Lung (tissue), 12 donors: ENCODE data around the gene PTP4A1. TPM values are rescaled to one million over a fixed set of nuclear protein-coding genes. Genes with fewer than 3 reads are reported as not detected.
A peak's percentile ranks its signal among the peaks of the same experiment; 100 is the strongest.

Experiments
- ATAC-seq: fragments of 200-7000 bp; cut with Tn5 transposase; one replicate; pipeline ENCODE4 v1.9.1; 2020; ENCODE audit warnings: moderate number of reproducible peaks; ENCODE audit not compliant: insufficient read depth, low FRiP score
- DNase-seq, 3 donors: peaks; one replicate each; pipeline ENCODE4 v3.0.0-alpha.2; 2013 to 2017
- H3K27ac ChIP-seq, 2 donors: one replicate each; pipeline ENCODE4 v1.5.1; 2013; ENCODE audit warnings: mild to moderate bottlenecking in 2 of 2, moderate library complexity in 2 of 2, control low read depth in 1 of 2, inconsistent platforms in 1 of 2, low read depth in 1 of 2, low read length in 1 of 2
- H3K27me3 ChIP-seq, 3 donors: one replicate each; pipeline ENCODE4 v1.5.1; 2013; ENCODE audit warnings: low read length in 2 of 3; ENCODE audit not compliant: control insufficient read depth in 3 of 3, insufficient read depth in 3 of 3
- H3K36me3 ChIP-seq, 4 donors: one replicate each; pipeline ENCODE4 v1.5.1; 2013; ENCODE audit warnings: low read length in 4 of 4, mild to moderate bottlenecking in 1 of 4, moderate library complexity in 1 of 4; ENCODE audit not compliant: control insufficient read depth in 4 of 4, insufficient read depth in 4 of 4
- H3K4me1 ChIP-seq, 5 donors: one replicate each; pipeline ENCODE4 v1.5.1; 2013; ENCODE audit warnings: low read length in 5 of 5, mild to moderate bottlenecking in 2 of 5, moderate library complexity in 1 of 5; ENCODE audit not compliant: control insufficient read depth in 5 of 5, insufficient read depth in 5 of 5
- H3K4me3 ChIP-seq: one replicate; pipeline ENCODE4 v1.5.1; 2013; ENCODE audit warnings: mild to moderate bottlenecking, control low read depth, moderate library complexity
- H3K9ac ChIP-seq, 2 donors: one replicate each; pipeline ENCODE4 v1.5.1; 2013; ENCODE audit warnings: low read length in 2 of 2, control low read depth in 1 of 2; ENCODE audit not compliant: insufficient read depth in 1 of 2
- H3K9me3 ChIP-seq, 4 donors: one replicate each; pipeline ENCODE4 v1.5.1; 2013; ENCODE audit warnings: low read length in 3 of 4, mild to moderate bottlenecking in 1 of 4, moderate library complexity in 1 of 4; ENCODE audit not compliant: control insufficient read depth in 4 of 4, insufficient read depth in 3 of 4
- CTCF ChIP-seq: IDR thresholded peaks from 2 replicates; pipeline ENCODE4 v1.5.1; 2012; ENCODE audit warnings: mild to moderate bottlenecking; ENCODE audit errors: control extremely low read depth, extremely low read depth
- WGBS, 2 donors: extraction: QIAGEN DNeasy Blood & Tissue Kit; methylation state at CpG; one replicate each; pipeline ENCODE4 v1.1.7; 2013; 5-methylcytosine and 5-hydroxymethylcytosine counted together
- polyA plus RNA-seq, 2 donors: library from polyadenylated mRNA; stranded (reverse); fragments of 200-250 nt; gene quantifications; one replicate each; pipeline ENCODE4 v1.2.1, GENCODE V29; 2013
- total RNA-seq, 2 donors: library from RNA; depleted of rRNA in 1 of 2; stranded (reverse); fragments of >200 nt in 1 of 2; gene quantifications; one replicate each; pipeline ENCODE4 v1.2.1, GENCODE V29; 2014 to 2021
- donor health status: control.
- donor health status: control.
- donor health status: Bipolar disorder and iron deficiency.
- donor health status: healthy.
- donor health status: DM: yes; HTN: yes; CAD: no.

PTP4A1 gene
- total and polyA plus RNA-seq, 4 donors: 30.4 to 359 (median 50.2) TPM

DNA sequence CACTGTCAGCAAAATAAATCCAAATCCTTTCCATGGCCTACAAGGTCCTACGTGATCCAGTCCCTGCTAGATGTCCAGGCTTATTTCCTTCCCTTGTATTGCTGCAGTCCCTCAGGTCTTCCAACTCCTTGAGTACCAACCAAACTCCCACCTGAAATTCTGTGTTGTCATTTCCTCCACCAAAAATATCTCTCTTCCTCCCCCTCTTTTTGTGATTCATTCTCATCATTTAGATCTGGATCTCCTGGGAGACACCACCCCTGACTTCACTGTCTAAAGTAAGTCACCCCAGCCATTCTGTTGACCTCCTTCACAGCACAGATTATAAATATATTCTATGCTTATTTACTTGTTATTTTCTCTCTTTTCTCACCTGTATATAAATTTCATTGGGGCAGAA lies 9.0 kb upstream of the PTP4A1 start:
- Histone ChIP-seq H3K9ac (no peak overlapping the region), H3K4me3 (no peak overlapping the region), H3K4me1 (peaks cover 0 to 6% (median 0%) of the 10 kb centered on the region in 5 donors), H3K36me3 (no peaks in the 10 kb centered on the region), H3K27ac (no peak overlapping the region), H3K27me3 (no peaks in the 10 kb centered on the region), H3K9me3 (no peaks in the 10 kb centered on the region)
- ATAC-seq (no peak), DNase-seq (no peak)
- TF ChIP-seq CTCF: no peak
- WGBS, 2 donors: 93 to 94% methylated on average over 1 of the region's 1 CpG

DNA sequence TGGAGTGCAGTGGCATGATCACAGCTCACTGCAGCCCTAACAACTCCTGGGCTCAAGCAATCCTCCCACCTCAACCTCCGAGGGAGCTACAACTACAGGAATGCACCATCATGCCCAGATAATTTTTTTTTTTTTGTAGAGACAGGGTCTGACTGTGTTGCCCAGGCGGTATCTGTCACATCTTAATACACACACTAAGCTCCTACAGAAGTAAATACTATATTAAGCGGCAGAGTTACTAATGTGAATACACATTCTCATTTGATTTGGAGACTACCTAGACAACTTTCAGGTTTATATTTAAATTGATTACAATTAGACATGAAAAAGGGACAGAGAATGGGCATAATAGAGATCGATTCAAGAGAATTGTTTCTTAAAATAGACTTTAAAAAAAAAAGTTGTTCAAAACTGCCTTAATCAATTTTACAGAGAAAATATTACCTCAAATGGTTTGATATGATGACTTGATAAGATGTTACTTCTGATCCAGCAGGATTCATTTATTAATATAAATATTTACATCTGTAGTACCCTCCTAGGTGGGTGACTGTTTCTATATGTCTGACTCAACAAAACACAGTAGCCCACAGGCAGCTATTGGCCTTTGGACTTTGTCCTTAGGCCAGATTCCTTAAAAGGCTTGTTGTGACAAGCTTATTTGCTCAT lies 7.1 kb upstream of the PTP4A1 start:
- Histone ChIP-seq H3K27me3 (no peaks in the 10 kb centered on the region), H3K36me3 (no peaks in the 10 kb centered on the region), H3K27ac (no peak overlapping the region), H3K9me3 (no peaks in the 10 kb centered on the region), H3K4me3 (no peak overlapping the region), H3K4me1 (peaks cover 0 to 6% (median 0%) of the 10 kb centered on the region in 5 donors), H3K9ac (no peak overlapping the region)
- 92 to 93% methylated on average over 4 of the region's 4 CpGs for WGBS, 2 donors
- TF ChIP-seq CTCF: no peak
- DNase-seq (no peak), ATAC-seq (no peak)

DNA sequence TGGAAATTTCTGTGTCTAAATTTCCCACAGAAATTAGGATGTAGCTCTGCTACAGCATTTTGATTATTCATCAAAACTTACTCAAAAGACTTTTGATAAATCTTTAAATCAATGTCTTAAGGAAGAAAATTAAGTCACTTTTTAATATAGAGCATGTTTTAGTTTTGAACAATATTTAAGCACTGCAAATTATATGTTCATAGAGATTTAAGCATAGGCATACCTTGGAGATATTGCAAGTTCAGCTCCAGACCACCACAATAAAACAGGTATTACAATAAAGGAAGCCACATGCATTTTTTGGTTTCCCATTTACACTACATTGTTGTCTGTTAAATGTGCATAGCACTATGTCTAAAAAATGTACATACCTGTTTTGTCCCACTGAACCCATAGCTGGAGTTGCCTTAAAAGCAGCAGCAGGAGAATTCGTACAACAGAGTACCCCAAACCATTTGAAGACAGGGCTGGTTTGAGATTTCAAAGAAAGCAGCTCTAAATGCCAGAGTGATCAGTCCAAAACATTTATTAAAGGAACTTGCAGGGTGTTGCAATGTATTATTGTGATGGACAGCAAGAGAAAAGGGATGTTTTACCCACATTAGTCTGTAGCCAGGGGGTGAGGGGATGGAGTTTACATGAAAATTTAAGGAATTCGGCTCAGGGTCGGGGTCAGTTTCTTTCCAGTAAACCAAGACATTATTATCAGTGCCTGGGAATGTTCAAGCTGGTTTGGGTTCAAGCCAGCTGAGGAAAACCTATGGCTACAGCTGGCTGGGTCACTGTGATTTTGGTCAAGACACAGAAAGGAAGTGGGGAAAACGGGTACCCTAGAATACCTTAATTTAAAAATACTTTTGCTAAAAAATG lies 6.3 kb upstream of the PTP4A1 start:
- 64 to 65% methylated on average over 4 of the region's 4 CpGs for WGBS, 2 donors
- Histone ChIP-seq H3K27ac (no peak overlapping the region), H3K9me3 (no peaks in the 10 kb centered on the region), H3K9ac (no peak overlapping the region), H3K4me1 (peaks cover 0 to 6% (median 0%) of the 10 kb centered on the region in 5 donors), H3K4me3 (no peak overlapping the region), H3K27me3 (no peaks in the 10 kb centered on the region), H3K36me3 (no peaks in the 10 kb centered on the region)
- DNase-seq (peak; percentile 26 to 57 (median 43)), ATAC-seq (no peak)
- no peak for TF ChIP-seq CTCF
